ENCODE data around the gene TNIP3.

TNIP3 gene

GRCh38 chr4:121129606-121130325, 34.4 kb downstream of the TNIP3 start:
- DNase-seq, result no peak

- DNase-seq, result no peak
Observed at GRCh38 chr4:121127100-121127499, 37.0 kb downstream of the TNIP3 start.

GRCh38 chr4:121126449-121127006, 37.6 kb downstream of the TNIP3 start:
- no peak for DNase-seq

GRCh38 chr4:121125498-121125885, 38.6 kb downstream of the TNIP3 start:
- no peak for DNase-seq

GRCh38 chr4:121122661-121123060, 41.5 kb downstream of the TNIP3 start:
- DNase-seq, result no peak

- DNase-seq, result no peak
Observed at GRCh38 chr4:121119715-121120114, 44.4 kb downstream of the TNIP3 start.

- no peak for DNase-seq
Observed at GRCh38 chr4:121118344-121118743, 45.8 kb downstream of the TNIP3 start.

GRCh38 chr4:121114756-121115155, 49.4 kb downstream of the TNIP3 start:
- no peak for DNase-seq

- DNase-seq, result no peak
Observed at GRCh38 chr4:121112530-121112929, 51.6 kb downstream of the TNIP3 start.

- no peak for DNase-seq
Observed at GRCh38 chr4:121108557-121108956, 55.6 kb downstream of the TNIP3 start.

- DNase-seq, result no peak
Observed at GRCh38 chr4:121107507-121107906, 56.6 kb downstream of the TNIP3 start.

- no peak for DNase-seq
Observed at GRCh38 chr4:121100093-121100775, 63.9 kb downstream of the TNIP3 start.

GRCh38 chr4:121098266-121098665, 65.9 kb downstream of the TNIP3 start:
- no peak for DNase-seq

- DNase-seq, result no peak
Observed at GRCh38 chr4:121096629-121097028, 67.5 kb downstream of the TNIP3 start.

- DNase-seq, result no peak
Observed at GRCh38 chr4:121096191-121096590, 67.9 kb downstream of the TNIP3 start.

- DNase-seq, result no peak
Observed at GRCh38 chr4:121094297-121094966, 69.7 kb downstream of the TNIP3 start.

GRCh38 chr4:121093261-121093660, 70.9 kb downstream of the TNIP3 start:
- no peak for DNase-seq

GRCh38 chr4:121091941-121092340, 72.2 kb downstream of the TNIP3 start:
- no peak for DNase-seq

- DNase-seq, result no peak
Observed at GRCh38 chr4:121088867-121089266, 75.3 kb downstream of the TNIP3 start.
